Fibroblast of lung (primary cell): Measurements from ENCODE around the gene EXOC2. TPM values are rescaled to one million over a fixed set of nuclear protein-coding genes. Genes with fewer than 3 reads are reported as not detected.
A peak's percentile ranks its signal among the peaks of the same experiment; 100 is the strongest.

ENCODE experiments used
- DNase-seq, 2 donors: peaks; one replicate each; pipeline versions ENCODE4 v3.0.0 to v3.0.0-alpha.2; 2010; ENCODE audit warnings: low read depth in 2 of 2
- H2AFZ ChIP-seq: 2 replicates; pipeline ENCODE4 v1.5.1; 2012; ENCODE audit warnings: low read length, control low read depth, inconsistent platforms
- H3K27ac ChIP-seq: 2 replicates; pipeline ENCODE4 v1.5.1; 2011; ENCODE audit warnings: low read length, control low read depth; ENCODE audit not compliant: insufficient read depth
- H3K27me3 ChIP-seq: 2 replicates; pipeline ENCODE4 v1.5.1; 2011; ENCODE audit warnings: mild to moderate bottlenecking, low read length; ENCODE audit not compliant: control insufficient read depth, insufficient read depth
- H3K36me3 ChIP-seq: 2 replicates; pipeline ENCODE4 v1.5.1; 2011; ENCODE audit warnings: low read length; ENCODE audit not compliant: control insufficient read depth, insufficient read depth
- H3K4me1 ChIP-seq: 2 replicates; pipeline ENCODE4 v1.5.1; 2011; ENCODE audit warnings: low read length; ENCODE audit not compliant: control insufficient read depth, insufficient read depth; ENCODE audit errors: extremely low read depth
- H3K4me2 ChIP-seq: 2 replicates; pipeline ENCODE4 v1.5.1; 2011; ENCODE audit warnings: low read length, control low read depth; ENCODE audit not compliant: insufficient read depth; ENCODE audit errors: extremely low read depth
- H3K4me3 ChIP-seq, 4 experiments: fragments of 200-600 bp in 1 of 4; sonication (generic) in 1 of 4; replicated peaks in 1 of 4; 2 replicates each; pipeline ENCODE4 v1.5.1; 2011 to 2016; ENCODE audit warnings: low read length in 4 of 4, low read depth in 3 of 4, mild to moderate bottlenecking in 3 of 4, control low read depth in 2 of 4, inconsistent platforms in 1 of 4, mixed read lengths in 1 of 4; ENCODE audit not compliant: insufficient read depth in 1 of 4; ENCODE audit errors: control extremely low read depth in 1 of 4
- H3K79me2 ChIP-seq: 2 replicates; pipeline ENCODE4 v1.5.1; 2012; ENCODE audit warnings: mild to moderate bottlenecking, low read length, inconsistent platforms; ENCODE audit not compliant: control insufficient read depth, insufficient read depth
- H3K9ac ChIP-seq: 2 replicates; pipeline ENCODE4 v1.5.1; 2011; ENCODE audit warnings: mild to moderate bottlenecking, low read length, control low read depth; ENCODE audit not compliant: insufficient read depth
- H3K9me3 ChIP-seq: 2 replicates; pipeline ENCODE4 v1.5.1; 2012; ENCODE audit warnings: low read depth, low read length; ENCODE audit not compliant: control insufficient read depth, insufficient read depth
- H4K20me1 ChIP-seq: 2 replicates; pipeline ENCODE4 v1.5.1; 2011; ENCODE audit warnings: low read length; ENCODE audit not compliant: control insufficient read depth, insufficient read depth; ENCODE audit errors: extremely low read depth
- EZH2 ChIP-seq: IDR thresholded peaks from 2 replicates; pipeline ENCODE4 v1.5.1; 2012; ENCODE audit warnings: low read length, control low read depth, mild to moderate bottlenecking; ENCODE audit errors: missing control alignments
- polyA plus RNA-seq, 2 donors: library from polyadenylated mRNA; depleted of rRNA in 1 of 2; stranded (reverse) in 1 of 2; unstranded in 1 of 2; fragments of >200 nt; gene quantifications; 2 replicates each; pipeline ENCODE4 v1.2.1, GENCODE V29; 2011 to 2012; ENCODE audit warnings: missing spikeins in 1 of 2
- total RNA-seq: library from RNA; depleted of rRNA; stranded (reverse); fragments of >200 nt; gene quantifications from 2 replicates; pipeline ENCODE4 v1.2.1, GENCODE V29; 2014
- TF ChIP-seq, protein P1 (sequence below), 2 donors: IDR thresholded peaks in 1 of 2; conservative IDR thresholded peaks in 1 of 2; 1 replicate in 1 of 2; 2 replicates in 1 of 2; pipeline ENCODE4 v1.5.1; 2011 to 2012; ENCODE audit warnings: low read length in 2 of 2, control low read depth in 1 of 2, inconsistent platforms in 1 of 2, low read depth in 1 of 2, mild to moderate bottlenecking in 1 of 2

Gene EXOC2
- total and polyA plus RNA-seq, 2 donors (not counting 1 experiment from before 2014, with no cell fraction given) = 19.7 to 42.3 TPM

DNA sequence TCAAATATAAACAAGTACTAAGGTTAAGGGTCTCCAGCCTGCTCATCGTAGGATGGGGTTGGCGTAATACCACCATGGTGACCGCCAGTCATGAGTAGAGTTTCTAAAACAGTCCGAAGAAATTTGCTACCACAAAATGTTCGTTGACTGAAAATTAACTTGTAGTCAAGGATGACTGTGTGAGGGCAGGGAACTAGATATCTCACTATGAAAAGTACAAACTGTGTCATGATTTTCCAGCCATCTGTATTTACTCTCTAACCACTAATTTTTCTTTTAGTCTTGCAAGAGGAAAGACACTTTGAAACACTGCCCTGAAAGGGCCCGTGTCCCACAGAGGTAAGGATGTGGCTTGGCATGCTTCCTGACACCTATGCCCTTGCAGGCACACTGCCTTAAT is 201.7 kb downstream of the EXOC2 start:
- no peak overlapping the region for H3K4me2 ChIP-seq
- no peak overlapping the region for H3K27ac ChIP-seq
- H3K4me1 ChIP-seq = no peaks in the 10 kb centered on the region
- no peaks in the 10 kb centered on the region for H4K20me1 ChIP-seq
- H3K36me3 ChIP-seq = peaks cover 6% of the 10 kb centered on the region
- H3K9me3 ChIP-seq = no peaks in the 10 kb centered on the region
- DNase-seq = peak; percentile 3 to 11
- H3K27me3 ChIP-seq = no peaks in the 10 kb centered on the region
- TF ChIP-seq, protein P1, sequence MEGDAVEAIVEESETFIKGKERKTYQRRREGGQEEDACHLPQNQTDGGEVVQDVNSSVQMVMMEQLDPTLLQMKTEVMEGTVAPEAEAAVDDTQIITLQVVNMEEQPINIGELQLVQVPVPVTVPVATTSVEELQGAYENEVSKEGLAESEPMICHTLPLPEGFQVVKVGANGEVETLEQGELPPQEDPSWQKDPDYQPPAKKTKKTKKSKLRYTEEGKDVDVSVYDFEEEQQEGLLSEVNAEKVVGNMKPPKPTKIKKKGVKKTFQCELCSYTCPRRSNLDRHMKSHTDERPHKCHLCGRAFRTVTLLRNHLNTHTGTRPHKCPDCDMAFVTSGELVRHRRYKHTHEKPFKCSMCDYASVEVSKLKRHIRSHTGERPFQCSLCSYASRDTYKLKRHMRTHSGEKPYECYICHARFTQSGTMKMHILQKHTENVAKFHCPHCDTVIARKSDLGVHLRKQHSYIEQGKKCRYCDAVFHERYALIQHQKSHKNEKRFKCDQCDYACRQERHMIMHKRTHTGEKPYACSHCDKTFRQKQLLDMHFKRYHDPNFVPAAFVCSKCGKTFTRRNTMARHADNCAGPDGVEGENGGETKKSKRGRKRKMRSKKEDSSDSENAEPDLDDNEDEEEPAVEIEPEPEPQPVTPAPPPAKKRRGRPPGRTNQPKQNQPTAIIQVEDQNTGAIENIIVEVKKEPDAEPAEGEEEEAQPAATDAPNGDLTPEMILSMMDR (conservative IDR thresholded peaks at IDR 0.05 in 1 of 2, IDR thresholded peaks at IDR 0.05 in 1 of 2; ENCODE audit: low read depth in 1 of 2, low read length in 2 of 2) = no peak
- TF ChIP-seq EZH2 = no peak
- H3K4me3 ChIP-seq = no peak overlapping the region
- H2AFZ ChIP-seq = no peak overlapping the region
- no peaks in the 10 kb centered on the region for H3K79me2 ChIP-seq
- H3K9ac ChIP-seq = no peak overlapping the region

DNA sequence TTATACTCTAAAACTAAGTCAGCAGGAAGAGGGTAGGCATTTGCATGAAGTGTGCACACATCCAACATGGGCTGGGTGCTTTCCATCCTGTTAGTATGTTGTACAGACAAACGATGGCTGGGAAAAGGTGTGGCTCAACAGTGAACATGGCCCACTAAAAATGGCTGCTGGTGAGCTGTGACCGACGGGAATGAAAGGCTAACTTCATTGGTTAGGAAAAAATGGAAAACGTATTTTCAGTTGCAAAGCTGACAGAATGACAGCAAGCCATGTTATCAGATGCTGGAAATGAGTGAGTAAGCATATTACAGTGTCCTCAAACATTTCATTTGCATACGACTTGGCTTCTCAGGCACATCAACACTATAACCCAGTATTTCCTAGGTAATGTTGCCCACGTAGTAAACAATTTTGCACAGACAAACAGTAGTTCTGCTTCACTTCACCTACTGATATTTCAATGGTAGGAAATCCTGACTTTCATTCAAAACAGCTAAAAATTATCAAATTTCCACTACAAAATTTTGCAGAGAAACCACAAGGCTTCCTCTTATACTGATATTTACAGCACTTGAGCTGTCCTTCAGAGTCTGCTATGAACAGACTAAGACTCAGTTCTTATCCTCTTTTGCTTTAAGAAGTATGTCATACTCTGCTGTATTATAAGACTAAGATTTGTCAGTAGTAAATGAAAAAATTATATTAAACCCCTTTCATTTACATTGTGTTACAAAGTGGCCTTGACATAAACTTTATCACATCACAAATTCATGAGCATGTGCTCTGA is 202.5 kb downstream of the EXOC2 start:
- Histone ChIP-seq H2AFZ (no peak overlapping the region), H3K4me1 (no peaks in the 10 kb centered on the region), H3K4me3 (no peak overlapping the region), H3K4me2 (no peak overlapping the region), H4K20me1 (no peaks in the 10 kb centered on the region), H3K79me2 (no peaks in the 10 kb centered on the region), H3K9me3 (no peaks in the 10 kb centered on the region), H3K9ac (no peak overlapping the region), H3K36me3 (peaks cover 5% of the 10 kb centered on the region), H3K27ac (no peak overlapping the region), H3K27me3 (no peaks in the 10 kb centered on the region)
- no peak for DNase-seq
- TF ChIP-seq, protein P1 (conservative IDR thresholded peaks at IDR 0.05 in 1 of 2, IDR thresholded peaks at IDR 0.05 in 1 of 2; ENCODE audit: low read depth in 1 of 2, low read length in 2 of 2) = no peak
- no peak for TF ChIP-seq EZH2

DNA sequence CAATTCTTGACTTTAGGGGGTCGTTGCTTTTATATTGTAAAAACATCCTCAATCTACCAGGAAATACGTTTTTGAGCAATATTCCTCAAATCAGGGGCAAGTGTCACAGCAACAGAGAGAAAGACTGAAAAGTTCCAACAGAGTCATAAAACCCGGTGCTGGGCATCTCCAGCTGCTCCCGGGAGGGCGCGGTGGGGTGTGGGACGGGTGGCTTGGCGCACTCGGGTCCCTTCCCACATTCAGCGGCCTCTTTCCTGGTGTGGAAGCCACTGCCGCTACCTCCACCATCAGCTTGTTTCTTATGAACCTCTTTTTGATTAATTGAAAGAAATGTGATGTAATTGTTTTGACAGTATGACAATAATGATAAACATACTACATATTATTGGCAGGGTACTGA is 203.2 kb downstream of the EXOC2 start:
- H3K27me3 ChIP-seq = no peaks in the 10 kb centered on the region
- peaks cover 3% of the 10 kb centered on the region for H3K36me3 ChIP-seq
- no peaks in the 10 kb centered on the region for H3K9me3 ChIP-seq
- no peaks in the 10 kb centered on the region for H3K4me1 ChIP-seq
- H4K20me1 ChIP-seq = no peaks in the 10 kb centered on the region
- no peak overlapping the region for H3K4me2 ChIP-seq
- no peak overlapping the region for H2AFZ ChIP-seq
- no peak for DNase-seq
- TF ChIP-seq, protein P1 (conservative IDR thresholded peaks at IDR 0.05 in 1 of 2, IDR thresholded peaks at IDR 0.05 in 1 of 2; ENCODE audit: low read depth in 1 of 2, low read length in 2 of 2) = no peak
- TF ChIP-seq EZH2 = no peak
- no peak overlapping the region for H3K9ac ChIP-seq
- H3K27ac ChIP-seq = no peak overlapping the region
- H3K79me2 ChIP-seq = no peaks in the 10 kb centered on the region
- no peak overlapping the region for H3K4me3 ChIP-seq
